ENCODE results near the gene CTDNEP1. TPM values are rescaled to one million over a fixed set of nuclear protein-coding genes. Genes with fewer than 3 reads are reported as not detected.

CTDNEP1 gene
- total RNA-seq, 2 donors from 2014 or later, result 51.3 to 51.7 TPM

DNA sequence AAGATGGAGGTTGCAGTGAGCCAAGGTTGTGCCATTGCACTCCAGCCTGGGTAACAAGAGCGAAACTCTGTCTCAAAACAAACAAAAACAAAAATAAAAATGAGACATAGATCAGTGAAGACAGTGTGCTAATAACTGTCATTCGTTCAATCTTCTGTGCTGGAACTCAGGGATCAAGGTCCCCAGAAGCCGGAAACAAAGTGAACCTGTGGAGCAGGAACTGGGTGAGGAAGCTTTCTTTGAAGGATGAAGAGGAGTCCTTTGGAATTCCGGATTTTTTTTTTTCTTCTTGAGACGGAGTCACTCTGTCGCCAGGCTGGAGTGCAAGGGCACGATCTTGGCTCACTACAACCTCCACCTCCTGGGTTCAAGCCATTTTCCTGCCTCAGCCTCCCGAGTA is 27.9 kb upstream of the CTDNEP1 start:
- H3K4me1 ChIP-seq (ENCODE audit: control insufficient read depth in 1 of 2, low read depth in 2 of 2), result peaks cover 13 to 26% of the 10 kb centered on the region in 2 donors
- no peak for ATAC-seq (ENCODE audit: insufficient number of reproducible peaks, low FRiP score, low read depth)
- no peaks in the 10 kb centered on the region for H3K9me3 ChIP-seq
- no peak for TF ChIP-seq CTCF (IDR thresholded peaks at IDR 0.05)
- H3K27ac ChIP-seq, result no peak overlapping the region
- H3K36me3 ChIP-seq, result no peaks in the 10 kb centered on the region
- H3K27me3 ChIP-seq (replicated peaks; ENCODE audit: insufficient read depth), result no peaks in the 10 kb centered on the region
- no peak for DNase-seq (ENCODE audit: low spot score)
- H3K4me3 ChIP-seq, result no peak overlapping the region

- ATAC-seq (ENCODE audit: insufficient number of reproducible peaks, low FRiP score, low read depth), result no peak
Observed at GRCh38 chr17:7266784-7267183, 15.2 kb upstream of the CTDNEP1 start.

DNA sequence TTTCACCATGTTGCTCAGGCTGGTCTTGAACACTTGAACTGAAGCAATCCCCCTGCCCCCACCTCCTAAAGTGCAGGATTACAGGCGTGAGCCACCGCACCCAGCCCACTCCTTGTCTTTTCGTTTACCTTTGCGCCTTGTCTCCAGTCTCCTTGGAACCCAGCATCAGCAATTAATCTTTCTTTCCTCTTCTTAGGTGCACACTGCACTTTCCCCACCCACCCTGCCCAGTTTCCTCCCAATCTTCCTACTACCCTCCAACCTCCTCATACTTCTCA is 12.2 kb upstream of the CTDNEP1 start:
- Histone ChIP-seq H3K4me3 (peak overlapping the region; percentile 75), H3K27me3 (replicated peaks; ENCODE audit: insufficient read depth) (peaks cover 12% of the 10 kb centered on the region)

More at GRCh38 chr17:7266784-7267183, 15.2 kb upstream of the CTDNEP1 start:
- Histone ChIP-seq H3K27me3 (replicated peaks; ENCODE audit: insufficient read depth) (peaks cover 9% of the 10 kb centered on the region), H3K4me3 (no peak overlapping the region), H3K4me1 (ENCODE audit: control insufficient read depth in 1 of 2, low read depth in 2 of 2) (peaks cover 4 to 16% of the 10 kb centered on the region in 2 donors), H3K27ac (no peak overlapping the region), H3K9me3 (no peaks in the 10 kb centered on the region), H3K36me3 (no peaks in the 10 kb centered on the region)
- TF ChIP-seq CTCF (IDR thresholded peaks at IDR 0.05), result no peak
- DNase-seq (ENCODE audit: low spot score), result no peak

GRCh38 chr17:7262935-7263800 is 11.6 kb upstream of the CTDNEP1 start:
- Histone ChIP-seq H3K27ac (peak overlapping the region in 1 of 2 donors; percentile 3), H3K4me1 (ENCODE audit: control insufficient read depth in 1 of 2, low read depth in 2 of 2) (peaks cover 11 to 25% of the 10 kb centered on the region in 2 donors), H3K4me3 (peak overlapping the region; percentile 75), H3K9me3 (no peaks in the 10 kb centered on the region), H3K27me3 (replicated peaks; ENCODE audit: insufficient read depth) (peaks cover 12% of the 10 kb centered on the region), H3K36me3 (peaks cover 8% of the 10 kb centered on the region)
- DNase-seq (ENCODE audit: low spot score) (no peak), ATAC-seq (ENCODE audit: insufficient number of reproducible peaks, low FRiP score, low read depth) (no peak)
- no peak for TF ChIP-seq CTCF (IDR thresholded peaks at IDR 0.05)

More for the DNA sequence above, 12.2 kb upstream of the CTDNEP1 start:
- DNase-seq (ENCODE audit: low spot score) (no peak), ATAC-seq (ENCODE audit: insufficient number of reproducible peaks, low FRiP score, low read depth) (no peak)
- H3K36me3 ChIP-seq, result peaks cover 7% of the 10 kb centered on the region
- no peaks in the 10 kb centered on the region for H3K9me3 ChIP-seq
- no peak overlapping the region for H3K27ac ChIP-seq
- no peak for TF ChIP-seq CTCF (IDR thresholded peaks at IDR 0.05)
- H3K4me1 ChIP-seq (ENCODE audit: control insufficient read depth in 1 of 2, low read depth in 2 of 2), result peaks cover 11 to 25% of the 10 kb centered on the region in 2 donors

GRCh38 chr17:7262192-7262934 is 10.8 kb upstream of the CTDNEP1 start, which contains the start of gene CLDN7:
Gene CLDN7 (minus strand): TSS chr17:7262478. CDS start chr17:7262043, 435 bp downstream.
- Histone ChIP-seq H3K9me3 (no peaks in the 10 kb centered on the region), H3K4me3 (peak within 1 kb of the TSS; percentile 75), H3K27ac (peak within 1 kb of the TSS in 1 of 2 donors; percentile 3), H3K36me3 (peaks cover 14% of the 10 kb centered on the region), H3K4me1 (ENCODE audit: control insufficient read depth in 1 of 2, low read depth in 2 of 2) (peaks cover 11 to 25% of the 10 kb centered on the region in 2 donors), H3K27me3 (replicated peaks; ENCODE audit: insufficient read depth) (peaks cover 12% of the 10 kb centered on the region)
- ATAC-seq (ENCODE audit: insufficient number of reproducible peaks, low FRiP score, low read depth) (no peak), DNase-seq (ENCODE audit: low spot score) (no peak)
- no peak for TF ChIP-seq CTCF (IDR thresholded peaks at IDR 0.05)
